ENCODE measurements around the gene DHTKD1.

DNA sequence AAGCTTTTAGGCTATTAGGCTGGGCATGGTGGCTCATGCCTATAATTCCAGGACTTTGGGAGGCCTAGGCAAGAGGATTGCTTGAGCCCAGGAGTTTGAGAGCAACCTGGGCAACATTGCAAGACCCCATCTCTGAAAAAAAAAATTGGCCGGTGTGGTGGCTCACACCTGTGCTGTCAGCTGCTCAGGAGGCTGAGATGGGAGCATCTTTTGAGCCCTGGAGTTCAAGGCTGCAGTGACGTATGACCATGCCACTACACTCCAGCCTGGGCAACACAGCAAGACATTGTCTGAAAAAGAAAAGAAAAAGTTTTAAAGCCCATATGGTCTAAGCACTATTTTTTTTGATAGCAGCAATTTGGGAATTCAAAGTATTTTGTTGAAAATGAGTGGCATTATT is 44.9 kb downstream of the DHTKD1 start:
- TF ChIP-seq, protein P1, sequence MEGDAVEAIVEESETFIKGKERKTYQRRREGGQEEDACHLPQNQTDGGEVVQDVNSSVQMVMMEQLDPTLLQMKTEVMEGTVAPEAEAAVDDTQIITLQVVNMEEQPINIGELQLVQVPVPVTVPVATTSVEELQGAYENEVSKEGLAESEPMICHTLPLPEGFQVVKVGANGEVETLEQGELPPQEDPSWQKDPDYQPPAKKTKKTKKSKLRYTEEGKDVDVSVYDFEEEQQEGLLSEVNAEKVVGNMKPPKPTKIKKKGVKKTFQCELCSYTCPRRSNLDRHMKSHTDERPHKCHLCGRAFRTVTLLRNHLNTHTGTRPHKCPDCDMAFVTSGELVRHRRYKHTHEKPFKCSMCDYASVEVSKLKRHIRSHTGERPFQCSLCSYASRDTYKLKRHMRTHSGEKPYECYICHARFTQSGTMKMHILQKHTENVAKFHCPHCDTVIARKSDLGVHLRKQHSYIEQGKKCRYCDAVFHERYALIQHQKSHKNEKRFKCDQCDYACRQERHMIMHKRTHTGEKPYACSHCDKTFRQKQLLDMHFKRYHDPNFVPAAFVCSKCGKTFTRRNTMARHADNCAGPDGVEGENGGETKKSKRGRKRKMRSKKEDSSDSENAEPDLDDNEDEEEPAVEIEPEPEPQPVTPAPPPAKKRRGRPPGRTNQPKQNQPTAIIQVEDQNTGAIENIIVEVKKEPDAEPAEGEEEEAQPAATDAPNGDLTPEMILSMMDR (conservative IDR thresholded peaks at IDR 0.05; ENCODE audit: low read depth, low read length), result no peak
- TF ChIP-seq CHD1 (IDR thresholded peaks at IDR 0.05; ENCODE audit: low read depth, low read length) (no peak), SMC3 (IDR thresholded peaks at IDR 0.05; ENCODE audit: low read depth, low read length) (no peak)

All from IMR-90 (cell line).